HG03520 (cell line): ENCODE results near the gene AK2.
"Not testable (repeated sequence)": the region's sequence is repeated elsewhere in the genome, so short reads cannot be mapped to it uniquely, and the experiment has no call there.

ENCODE experiments used
- ATAC-seq: cut with Tn5 transposase; IDR thresholded peaks from one replicate; pipeline ENCODE4 v1.9.1; 2021; ENCODE audit warnings: mild to moderate bottlenecking, moderate library complexity; ENCODE audit not compliant: unreplicated experiment

AK2 gene

DNA sequence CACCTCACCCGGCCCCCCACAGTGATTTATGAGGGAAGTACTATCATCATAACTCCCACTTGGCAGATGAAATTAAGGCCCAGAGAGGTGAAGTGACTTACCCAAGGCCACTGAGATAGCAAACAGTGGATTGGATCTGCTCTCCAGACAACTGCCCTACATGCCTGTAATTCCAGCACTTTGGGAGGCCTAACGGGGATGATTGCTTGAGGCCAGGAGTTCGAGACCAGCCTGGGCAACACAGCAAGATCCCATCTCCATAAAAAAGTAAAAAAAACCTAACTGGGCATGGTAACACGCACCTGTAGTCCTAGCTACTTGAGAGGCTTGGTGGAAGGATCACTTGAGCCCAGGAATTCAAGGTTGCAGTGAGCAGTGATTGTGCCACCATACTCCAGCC is 57.8 kb downstream of the AK2 start:
- no peak for ATAC-seq

DNA sequence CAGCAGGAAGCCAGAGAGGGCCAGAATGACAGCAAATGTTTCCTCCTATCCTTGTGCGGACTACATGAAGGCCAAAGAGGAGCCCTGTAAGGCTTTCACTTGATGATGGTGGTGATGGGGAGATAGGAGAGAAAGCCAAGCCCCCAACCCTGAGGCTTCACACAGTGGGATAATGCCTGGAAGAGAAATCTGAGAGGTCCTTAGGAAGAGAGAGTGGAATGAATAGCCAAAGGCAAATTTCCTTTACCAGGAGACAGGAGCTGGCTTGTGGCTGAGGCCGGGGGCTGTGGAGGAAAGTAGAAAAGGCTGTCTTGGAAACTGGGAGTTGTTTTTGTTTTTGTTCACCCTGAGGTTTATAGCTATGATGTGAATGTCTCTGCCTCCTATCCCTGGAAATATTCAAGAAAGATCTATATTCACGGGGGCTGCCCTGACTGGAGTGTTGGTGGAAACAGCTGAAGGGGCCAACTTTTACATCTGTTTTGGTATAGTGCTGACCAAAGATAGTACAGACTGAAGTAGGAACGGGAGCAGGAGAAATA is 59.1 kb downstream of the AK2 start:
- no peak for ATAC-seq

DNA sequence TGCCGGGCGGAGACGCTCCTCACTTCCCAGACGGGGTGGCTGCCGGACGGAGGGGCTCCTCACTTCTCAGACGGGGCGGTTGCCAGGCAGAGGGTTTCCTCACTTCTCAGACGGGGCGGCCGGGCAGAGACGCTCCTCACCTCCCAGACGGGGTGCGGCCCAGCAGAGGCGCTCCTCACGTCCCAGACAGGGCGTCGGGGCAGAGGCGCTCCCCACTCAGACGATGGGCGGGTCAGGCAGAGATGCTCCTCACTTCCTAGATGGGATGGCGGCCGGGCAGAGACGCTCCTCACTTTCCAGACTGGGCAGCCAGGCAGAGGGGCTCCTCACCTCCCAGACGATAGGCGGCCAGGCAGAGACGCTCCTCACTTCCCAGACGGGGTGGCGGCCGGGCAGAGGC is 61.6 kb downstream of the AK2 start:
- not testable (repeated sequence) for ATAC-seq

DNA sequence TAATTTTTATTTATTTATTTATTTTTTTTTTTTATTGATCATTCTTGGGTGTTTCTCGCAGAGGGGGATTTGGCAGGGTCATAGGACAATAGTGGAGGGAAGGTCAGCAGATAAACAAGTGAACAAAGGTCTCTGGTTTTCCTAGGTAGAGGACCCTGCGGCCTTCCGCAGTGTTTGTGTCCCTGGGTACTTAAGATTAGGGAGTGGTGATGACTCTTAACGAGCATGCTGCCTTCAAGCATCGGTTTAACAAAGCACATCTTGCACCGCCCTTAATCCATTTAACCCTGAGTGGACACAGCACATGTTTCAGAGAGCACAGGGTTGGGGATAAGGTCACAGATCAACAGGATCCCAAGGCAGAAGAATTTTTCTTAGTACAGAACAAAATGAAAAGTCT is 63.2 kb downstream of the AK2 start:
- not testable (repeated sequence) for ATAC-seq

DNA sequence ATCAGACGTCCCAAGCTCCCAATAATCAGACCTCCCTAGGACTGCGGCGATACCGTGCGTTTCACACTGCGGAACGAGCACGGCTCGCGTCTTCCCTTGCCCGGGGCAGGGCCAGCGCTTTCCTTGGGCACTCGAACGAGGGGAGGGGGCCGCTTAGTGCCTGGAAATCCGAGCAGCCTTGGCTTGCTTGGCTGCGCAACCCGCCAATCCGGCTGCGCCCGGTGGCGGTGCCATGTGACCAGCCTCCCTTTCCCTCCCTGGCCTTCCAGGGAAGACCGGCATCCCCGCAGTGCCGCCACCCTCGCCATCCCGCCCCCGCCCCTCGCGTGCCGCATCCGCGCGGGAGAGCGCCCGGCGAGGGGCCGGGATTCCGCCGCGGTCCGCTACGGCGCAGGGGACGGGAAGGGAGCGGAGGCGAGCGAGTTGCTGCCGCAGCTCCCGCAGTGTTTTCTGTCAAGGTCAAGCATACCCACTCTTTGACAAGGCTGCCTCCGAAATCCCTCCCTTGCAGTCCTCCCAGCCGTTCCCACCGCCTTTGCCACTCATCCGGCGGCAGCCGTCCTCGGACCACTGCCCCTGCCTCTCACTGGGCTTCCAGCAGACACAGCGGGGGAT is 63.8 kb downstream of the AK2 start:
- ATAC-seq = no peak

DNA sequence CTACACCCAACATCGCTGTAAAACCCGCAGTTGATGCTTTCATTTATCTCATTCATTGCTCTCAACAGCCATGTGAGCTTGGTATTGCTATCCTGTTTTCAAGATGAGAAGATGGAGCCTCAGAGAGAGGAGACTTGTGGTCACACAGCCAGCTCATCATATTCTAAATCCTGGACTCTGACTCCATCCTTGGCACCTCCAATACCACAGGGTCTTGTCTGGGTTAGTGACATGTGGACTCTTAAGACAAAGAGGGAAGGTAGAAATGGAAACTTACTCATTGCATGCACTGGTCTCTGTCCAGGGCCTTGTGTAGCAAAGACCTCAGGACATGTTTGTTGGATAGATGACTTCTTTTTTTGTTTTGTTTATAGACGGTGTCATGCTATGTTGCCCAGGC is 65.1 kb downstream of the AK2 start:
- ATAC-seq = no peak

DNA sequence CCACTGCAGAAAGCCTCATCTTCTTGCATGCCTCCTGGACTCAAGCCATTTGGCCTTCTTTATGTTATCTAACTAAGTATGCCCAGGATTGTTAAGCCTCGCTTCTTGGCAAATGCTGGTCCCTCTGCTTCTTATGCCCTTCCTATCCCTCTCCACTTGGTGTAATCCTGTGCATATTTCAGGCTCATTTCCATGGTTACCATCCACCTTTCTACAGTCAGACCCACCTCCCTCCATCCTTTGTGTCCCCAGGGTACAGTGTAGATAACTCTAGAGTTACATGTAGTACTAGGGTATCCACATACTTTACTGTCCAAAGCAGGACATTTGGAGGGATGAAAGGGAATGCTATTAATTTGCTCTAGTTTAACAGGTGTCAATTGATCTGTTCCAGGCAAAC is 65.5 kb downstream of the AK2 start:
- no peak for ATAC-seq

DNA sequence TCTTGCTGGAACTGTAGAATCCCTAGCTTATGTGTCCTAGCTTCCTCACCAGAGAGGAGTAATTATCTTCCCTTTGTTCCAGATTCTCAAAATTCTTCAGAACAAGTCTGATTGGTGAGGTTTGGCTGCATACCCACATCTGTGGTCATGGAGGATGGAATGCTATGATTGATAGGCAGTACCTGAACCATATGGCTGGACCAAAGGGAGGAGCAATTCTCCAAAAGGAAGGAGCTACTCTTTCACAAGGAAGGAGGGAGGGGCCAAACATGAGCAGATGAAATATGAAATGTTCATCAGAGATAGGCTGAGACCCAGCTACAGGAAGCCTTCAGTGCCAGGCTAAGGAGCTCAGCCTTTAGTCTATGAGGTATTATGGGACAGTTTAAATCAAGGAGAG is 67.1 kb downstream of the AK2 start:
- ATAC-seq = no peak

DNA sequence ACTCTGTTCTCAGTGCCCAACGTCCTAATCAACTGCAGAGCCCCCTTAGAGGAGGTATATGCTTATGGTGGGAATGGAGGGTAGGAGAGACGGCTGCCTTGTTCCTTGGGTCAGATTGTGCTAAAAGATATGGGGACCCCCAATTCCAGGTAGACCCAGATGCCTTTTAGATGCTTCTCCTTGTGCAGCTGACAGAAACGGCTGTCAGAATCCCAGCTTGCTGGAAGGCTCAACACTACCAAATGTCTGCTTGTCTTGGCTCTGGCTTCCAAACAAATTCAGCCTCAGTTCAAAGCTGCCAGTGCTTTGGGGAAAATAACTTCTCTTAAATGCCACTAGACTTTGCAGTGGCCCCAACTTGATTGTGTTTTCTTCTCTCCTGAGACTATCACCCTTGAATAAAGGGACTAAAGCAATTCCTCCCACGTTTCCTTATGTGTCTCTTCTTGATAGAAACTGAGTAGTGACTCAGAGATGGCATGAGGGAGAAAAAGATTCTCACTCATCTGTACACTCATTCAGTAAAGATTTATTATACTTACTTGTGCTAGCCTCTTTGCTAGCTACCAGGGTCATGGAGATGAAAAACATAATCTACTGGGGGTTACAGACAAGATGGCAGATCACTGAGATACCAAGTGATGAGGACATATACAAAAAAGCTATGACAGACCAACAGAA is 68.7 kb downstream of the AK2 start:
- ATAC-seq = no peak

DNA sequence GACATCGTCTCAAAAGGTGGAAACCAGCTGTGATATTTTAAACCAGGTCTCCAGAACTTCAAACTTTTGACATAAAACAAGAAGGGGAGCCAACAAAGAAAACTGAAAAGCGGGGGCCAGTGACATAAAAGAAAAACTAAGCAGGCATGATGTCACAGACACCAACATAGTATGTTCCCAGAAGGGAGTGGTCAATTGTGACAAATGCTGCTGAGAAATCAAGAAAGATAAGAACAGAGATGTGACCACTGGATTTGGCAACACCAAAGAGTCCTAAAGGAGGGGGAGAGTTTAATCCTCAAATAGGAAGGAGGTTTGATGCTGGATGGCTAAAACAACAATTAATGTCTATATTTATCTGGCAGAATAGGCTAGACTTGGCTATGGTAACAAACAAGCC is 69.8 kb downstream of the AK2 start:
- no peak for ATAC-seq

DNA sequence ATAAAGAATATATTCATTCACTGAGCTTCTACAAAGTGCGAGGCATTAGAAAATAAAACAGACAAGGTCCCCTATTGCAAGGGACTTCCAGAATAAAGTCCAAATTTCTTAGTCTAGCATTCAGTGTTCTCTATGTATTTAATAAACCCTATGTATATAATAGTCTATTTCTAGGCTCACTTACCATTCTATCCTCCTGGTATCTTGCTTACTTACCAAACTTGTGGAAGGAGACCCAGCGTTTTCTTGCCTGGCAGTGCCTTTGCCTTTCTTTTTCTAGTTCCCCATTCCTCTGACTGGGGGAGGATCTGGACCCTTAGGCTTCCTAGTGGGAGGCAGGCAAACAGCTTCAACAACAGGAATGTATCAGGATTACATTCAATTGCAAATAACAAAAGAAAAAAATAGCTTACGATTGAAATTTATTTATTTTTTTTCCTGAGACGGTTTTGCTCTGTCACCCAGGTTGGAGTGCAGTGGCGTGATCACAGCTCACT is 71.4 kb downstream of the AK2 start:
- ATAC-seq = no peak

DNA sequence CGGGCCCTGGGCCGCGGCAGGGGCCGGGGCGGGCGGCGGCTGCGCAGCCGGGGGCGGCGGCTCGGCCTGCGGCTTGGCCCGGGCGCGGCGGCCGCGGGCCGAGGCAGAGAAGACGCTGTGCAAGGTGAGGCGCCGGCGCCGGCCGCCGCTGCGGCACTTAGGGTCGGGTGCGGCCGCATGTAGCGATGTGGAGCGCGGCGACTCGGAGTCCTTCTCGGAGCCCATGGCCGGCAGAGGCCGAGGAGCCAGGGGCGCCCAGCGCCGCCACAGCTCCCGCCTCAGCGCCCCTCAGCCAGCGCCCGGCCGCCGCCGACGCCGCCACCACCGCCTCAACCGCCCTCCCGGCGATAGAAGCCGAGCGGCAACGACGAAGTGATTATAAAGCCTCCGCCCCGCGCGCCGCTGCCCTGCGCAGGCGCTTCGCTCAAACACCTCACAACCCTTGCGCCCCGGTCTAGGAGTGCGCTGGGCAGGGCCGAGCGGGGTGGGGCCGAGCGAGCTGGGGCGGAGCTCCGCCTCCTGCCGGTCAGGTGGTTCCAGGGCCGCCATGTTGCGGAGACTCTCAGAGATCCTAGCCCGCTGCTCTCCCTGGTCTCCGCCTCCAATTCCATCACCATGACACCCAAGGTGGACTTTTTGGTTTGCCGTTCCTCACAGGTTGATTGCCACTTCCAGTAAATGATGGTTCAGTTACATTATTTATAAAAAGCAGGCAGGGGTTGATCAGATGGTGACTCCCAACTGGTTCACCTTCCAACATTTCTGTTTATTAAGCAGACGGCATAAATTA is 72.0 kb downstream of the AK2 start, which contains the start of gene RNF19B:
Gene RNF19B, minus strand, starts transcription at position 349 of the 790 bp plus-strand sequence. Its CDS starts 124 bp downstream, at position 225.
- ATAC-seq = peak; percentile 76

DNA sequence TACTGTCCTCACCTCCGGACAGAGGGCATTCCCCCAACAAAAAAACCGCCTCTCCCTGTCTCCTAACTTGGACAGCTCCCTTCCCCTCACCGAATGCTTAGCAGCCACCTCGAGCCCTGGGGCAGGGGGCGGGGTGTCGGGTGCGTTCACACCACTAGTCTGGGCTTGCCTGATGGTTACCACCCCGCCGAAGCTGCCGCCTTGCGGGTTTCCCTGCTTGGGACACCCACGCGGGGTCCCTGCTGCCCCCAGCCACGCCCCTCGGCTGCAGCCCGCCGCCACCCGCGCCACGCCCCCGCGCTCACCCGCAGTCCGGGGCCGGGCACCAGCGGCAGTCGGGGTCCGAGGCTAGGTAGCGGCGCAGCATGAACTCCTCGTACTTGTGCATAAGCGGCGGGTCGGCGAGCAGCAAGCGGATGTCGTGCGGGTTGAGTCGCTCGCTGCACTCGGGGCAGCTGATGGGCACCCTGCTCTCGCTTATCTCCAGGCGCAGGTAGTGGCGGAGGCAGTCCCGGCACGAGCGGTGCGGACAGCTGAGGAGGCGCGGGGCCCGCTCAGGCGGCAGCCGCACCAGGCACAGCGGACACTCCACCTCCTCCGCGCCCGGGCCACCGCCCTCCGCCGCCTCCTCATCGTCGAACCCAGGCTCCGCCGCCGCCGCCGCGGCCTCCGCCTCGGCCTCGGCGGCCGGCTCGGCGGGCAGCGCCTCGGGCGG is 72.8 kb downstream of the AK2 start:
- ATAC-seq = peak; percentile 28

DNA sequence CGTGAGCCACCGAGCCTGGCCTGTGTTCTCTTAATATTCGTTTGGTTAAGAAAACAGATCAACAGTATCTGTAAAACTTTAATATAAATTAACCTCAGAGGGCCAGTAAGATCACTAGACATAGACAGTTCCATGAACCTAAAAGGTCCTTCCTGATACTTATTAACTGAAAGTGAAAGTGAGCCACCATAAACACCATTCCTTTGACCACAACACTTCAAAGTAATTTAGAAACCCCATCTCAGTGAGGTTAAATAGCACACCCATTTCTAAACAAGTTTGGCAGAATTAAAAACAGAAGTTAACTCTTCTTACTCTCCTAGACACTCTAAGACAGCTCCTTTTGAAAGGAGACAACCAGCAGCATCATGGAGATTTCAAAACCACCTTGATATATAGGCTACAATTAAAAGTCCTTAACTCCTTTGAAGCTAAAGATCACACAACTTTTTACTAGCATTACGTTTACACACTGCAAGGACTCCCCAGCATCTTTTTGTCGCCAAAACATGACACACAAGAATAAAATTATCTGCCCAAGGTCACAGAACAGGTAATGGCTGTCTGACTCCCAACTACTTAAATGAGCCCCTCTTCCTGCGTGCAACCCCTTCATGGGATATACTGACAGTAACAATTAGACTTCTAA is 74.3 kb downstream of the AK2 start:
- ATAC-seq = no peak

DNA sequence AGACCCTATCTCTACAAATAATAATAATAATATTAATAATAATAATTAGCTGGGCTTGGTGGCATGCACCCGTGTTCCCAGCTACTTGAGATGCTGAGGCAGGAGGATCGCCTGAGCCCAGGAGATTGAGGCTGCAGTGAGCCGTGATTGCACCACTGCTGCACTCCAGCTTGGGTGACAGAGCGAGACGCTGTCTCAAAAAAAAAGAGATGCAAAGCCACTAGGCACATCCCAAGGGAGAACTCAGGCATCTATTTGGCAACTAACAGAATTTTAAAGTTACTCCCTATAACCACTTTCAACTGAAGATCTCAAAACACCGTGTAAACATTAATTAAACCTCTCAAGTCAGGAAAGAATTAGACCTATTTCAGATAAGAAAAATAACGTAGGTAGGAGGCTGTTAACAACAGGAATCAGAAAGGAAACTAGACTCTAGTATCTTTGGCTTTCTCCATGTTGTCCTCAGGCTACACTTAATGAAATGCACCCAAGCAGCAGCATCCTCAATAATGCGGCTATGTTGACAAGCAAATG is 75.8 kb downstream of the AK2 start:
- no peak for ATAC-seq

DNA sequence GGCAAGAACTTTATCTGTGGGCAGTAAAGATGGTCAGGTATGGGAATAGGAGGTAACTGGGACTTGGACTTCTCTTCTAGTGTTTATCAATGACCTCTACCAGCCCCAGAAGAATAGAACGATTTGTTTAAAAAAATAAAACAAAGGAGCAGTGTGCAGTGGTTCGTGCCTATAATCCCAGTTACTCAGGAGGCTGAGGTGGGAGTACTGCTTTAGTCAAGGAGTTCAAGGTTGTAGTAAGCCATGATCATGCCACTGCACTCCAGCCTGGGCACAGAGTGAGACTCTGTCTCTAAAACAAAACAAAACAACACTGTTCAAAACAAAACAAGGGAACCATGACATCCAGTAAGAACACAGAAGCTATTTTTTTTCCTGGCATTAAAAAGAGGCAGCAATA is 76.3 kb downstream of the AK2 start:
- no peak for ATAC-seq

DNA sequence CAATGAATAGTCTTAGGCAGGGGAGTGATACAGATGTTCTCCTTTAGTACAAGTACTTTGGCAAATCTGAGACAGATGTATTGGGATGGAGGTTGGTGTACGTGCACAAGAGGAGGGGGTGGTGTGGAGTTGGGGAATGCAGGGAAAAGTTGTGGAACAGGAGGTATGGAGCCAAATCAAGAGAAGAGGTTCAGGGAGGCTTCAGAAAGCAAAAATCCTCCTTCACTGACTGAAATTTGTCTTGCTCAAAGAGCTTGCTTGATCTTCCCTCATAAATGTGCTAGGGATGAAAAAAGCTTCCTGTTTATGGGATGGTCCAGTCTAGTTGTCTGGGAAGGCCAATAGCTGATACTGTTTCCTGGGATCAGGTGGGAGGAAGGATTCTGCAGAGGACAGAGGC is 77.9 kb downstream of the AK2 start:
- ATAC-seq = no peak
